Measurements from ENCODE around the gene PICALM.

Gene PICALM

DNA sequence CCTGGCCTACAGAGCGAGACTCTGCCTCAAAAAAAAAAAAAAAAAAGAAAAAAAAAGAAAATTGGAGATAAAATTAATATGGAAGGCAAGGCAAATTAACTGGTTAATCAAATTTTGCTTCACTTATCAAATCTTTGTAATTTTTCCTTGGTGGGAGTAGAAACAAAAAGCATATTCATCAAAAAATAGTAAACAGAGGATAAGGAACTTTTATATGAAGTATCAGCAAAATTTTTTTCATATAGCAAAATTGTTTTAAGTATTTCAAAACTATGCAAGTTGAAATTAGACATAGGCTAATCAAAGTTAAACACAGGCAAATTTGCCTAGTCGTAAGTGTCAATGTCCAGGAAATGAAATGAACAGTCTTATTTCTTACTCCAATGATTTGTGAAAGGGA lies 33.0 kb downstream of the PICALM start:
- H3K4me3 ChIP-seq (replicated peaks; ENCODE audit: low read depth, low read length) = no peak overlapping the region
- no peaks in the 10 kb centered on the region for H3K27me3 ChIP-seq (replicated peaks; ENCODE audit: control insufficient read depth, insufficient read depth, low read length)
- H3K36me3 ChIP-seq (ENCODE audit: control insufficient read depth, insufficient read depth, low read length) = no peaks in the 10 kb centered on the region
- no peak for DNase-seq (ENCODE audit: extremely low read depth, insufficient read length)
- TF ChIP-seq, protein P1, sequence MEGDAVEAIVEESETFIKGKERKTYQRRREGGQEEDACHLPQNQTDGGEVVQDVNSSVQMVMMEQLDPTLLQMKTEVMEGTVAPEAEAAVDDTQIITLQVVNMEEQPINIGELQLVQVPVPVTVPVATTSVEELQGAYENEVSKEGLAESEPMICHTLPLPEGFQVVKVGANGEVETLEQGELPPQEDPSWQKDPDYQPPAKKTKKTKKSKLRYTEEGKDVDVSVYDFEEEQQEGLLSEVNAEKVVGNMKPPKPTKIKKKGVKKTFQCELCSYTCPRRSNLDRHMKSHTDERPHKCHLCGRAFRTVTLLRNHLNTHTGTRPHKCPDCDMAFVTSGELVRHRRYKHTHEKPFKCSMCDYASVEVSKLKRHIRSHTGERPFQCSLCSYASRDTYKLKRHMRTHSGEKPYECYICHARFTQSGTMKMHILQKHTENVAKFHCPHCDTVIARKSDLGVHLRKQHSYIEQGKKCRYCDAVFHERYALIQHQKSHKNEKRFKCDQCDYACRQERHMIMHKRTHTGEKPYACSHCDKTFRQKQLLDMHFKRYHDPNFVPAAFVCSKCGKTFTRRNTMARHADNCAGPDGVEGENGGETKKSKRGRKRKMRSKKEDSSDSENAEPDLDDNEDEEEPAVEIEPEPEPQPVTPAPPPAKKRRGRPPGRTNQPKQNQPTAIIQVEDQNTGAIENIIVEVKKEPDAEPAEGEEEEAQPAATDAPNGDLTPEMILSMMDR (IDR thresholded peaks at IDR 0.05; ENCODE audit: insufficient read depth, low read length, poor library complexity, severe bottlenecking) = no peak

DNA sequence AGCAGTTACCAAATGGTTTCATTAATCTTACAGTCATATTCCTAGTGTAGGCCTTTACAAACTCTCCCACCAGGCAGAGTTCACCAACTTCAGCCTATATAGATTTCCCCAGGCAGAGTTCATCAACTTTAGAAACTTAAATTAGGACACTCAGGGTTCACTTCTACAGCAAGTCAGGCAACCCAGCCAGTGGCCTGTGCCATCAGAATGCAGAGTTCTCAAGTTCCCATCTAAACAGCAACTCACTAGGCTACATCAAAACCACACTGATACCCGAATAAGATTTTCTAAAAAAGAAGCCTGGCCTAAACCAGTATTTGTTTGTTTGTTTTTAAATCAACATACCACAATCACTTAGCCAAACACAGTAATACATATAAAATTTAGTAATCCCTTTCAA lies 33.7 kb downstream of the PICALM start:
- no peaks in the 10 kb centered on the region for H3K36me3 ChIP-seq (ENCODE audit: control insufficient read depth, insufficient read depth, low read length)
- TF ChIP-seq, protein P1 (IDR thresholded peaks at IDR 0.05; ENCODE audit: insufficient read depth, low read length, poor library complexity, severe bottlenecking) = no peak
- DNase-seq (ENCODE audit: extremely low read depth, insufficient read length) = no peak
- no peaks in the 10 kb centered on the region for H3K27me3 ChIP-seq (replicated peaks; ENCODE audit: control insufficient read depth, insufficient read depth, low read length)
- no peak overlapping the region for H3K4me3 ChIP-seq (replicated peaks; ENCODE audit: low read depth, low read length)

DNA sequence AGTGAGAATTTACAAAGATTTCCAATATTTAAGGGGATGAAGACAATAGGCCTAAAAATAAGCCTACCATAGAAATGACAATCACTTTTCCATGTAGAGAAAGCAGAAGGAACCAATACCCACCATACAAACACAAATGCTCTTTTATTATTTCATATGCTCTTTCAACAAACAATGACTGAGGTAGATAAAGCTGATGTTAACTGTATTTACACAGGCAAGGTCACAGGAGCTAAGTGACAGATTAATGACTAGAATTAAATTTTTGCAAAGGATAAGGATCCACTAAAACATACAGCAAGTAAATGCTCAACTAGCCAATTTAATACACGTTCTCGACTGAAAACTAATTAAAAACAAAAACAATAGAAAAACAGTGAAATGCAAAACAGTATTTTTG lies 34.2 kb downstream of the PICALM start:
- no peak overlapping the region for H3K4me3 ChIP-seq (replicated peaks; ENCODE audit: low read depth, low read length)
- no peaks in the 10 kb centered on the region for H3K27me3 ChIP-seq (replicated peaks; ENCODE audit: control insufficient read depth, insufficient read depth, low read length)
- TF ChIP-seq, protein P1 (IDR thresholded peaks at IDR 0.05; ENCODE audit: insufficient read depth, low read length, poor library complexity, severe bottlenecking) = no peak
- H3K36me3 ChIP-seq (ENCODE audit: control insufficient read depth, insufficient read depth, low read length) = no peaks in the 10 kb centered on the region
- DNase-seq (ENCODE audit: extremely low read depth, insufficient read length) = no peak

DNA sequence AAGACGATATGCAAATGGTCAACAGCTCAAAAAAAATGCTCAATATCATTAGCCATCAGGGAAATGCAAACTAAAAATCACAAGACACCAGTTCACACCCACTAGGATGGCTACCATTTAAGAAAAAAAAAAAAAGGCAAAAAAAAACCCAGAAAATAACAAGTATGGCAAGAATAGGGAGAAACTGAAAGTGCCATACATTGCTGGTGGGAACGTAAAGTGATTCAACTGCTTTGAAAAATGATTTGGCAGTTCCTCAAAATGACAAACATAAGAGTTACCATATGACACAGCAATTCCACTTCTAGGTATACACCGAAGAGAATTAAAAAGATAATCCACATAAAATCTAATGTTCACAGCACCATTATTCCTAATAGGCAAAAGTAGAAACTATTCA lies 47.5 kb downstream of the PICALM start:
- no peak for DNase-seq (ENCODE audit: extremely low read depth, insufficient read length)
- H3K36me3 ChIP-seq (ENCODE audit: control insufficient read depth, insufficient read depth, low read length) = peaks cover 4% of the 10 kb centered on the region
- no peak overlapping the region for H3K4me3 ChIP-seq (replicated peaks; ENCODE audit: low read depth, low read length)
- no peaks in the 10 kb centered on the region for H3K27me3 ChIP-seq (replicated peaks; ENCODE audit: control insufficient read depth, insufficient read depth, low read length)
- TF ChIP-seq, protein P1 (IDR thresholded peaks at IDR 0.05; ENCODE audit: insufficient read depth, low read length, poor library complexity, severe bottlenecking) = no peak

DNA sequence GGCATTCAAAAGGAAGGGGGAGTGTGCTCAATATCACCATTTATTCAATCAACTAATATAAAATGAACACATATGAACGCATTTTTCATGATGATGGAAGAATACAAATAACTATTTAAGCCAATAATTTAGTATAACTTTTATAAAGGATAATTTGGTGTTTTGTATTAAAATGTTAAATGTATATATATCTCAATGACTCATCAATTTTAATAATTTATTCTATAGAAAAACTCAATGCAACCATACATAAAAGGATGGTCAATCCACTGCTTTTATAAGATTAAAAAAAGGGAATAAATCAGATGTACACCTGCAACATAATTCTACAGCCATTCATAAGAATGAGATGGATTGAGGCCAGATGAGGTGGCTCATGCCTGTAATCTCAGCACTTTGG lies 50.6 kb downstream of the PICALM start:
- TF ChIP-seq, protein P1 (IDR thresholded peaks at IDR 0.05; ENCODE audit: insufficient read depth, low read length, poor library complexity, severe bottlenecking) = no peak
- Histone ChIP-seq H3K27me3 (replicated peaks; ENCODE audit: control insufficient read depth, insufficient read depth, low read length) (no peaks in the 10 kb centered on the region), H3K4me3 (replicated peaks; ENCODE audit: low read depth, low read length) (no peak overlapping the region), H3K36me3 (ENCODE audit: control insufficient read depth, insufficient read depth, low read length) (peaks cover 3% of the 10 kb centered on the region)
- no peak for DNase-seq (ENCODE audit: extremely low read depth, insufficient read length)

DNA sequence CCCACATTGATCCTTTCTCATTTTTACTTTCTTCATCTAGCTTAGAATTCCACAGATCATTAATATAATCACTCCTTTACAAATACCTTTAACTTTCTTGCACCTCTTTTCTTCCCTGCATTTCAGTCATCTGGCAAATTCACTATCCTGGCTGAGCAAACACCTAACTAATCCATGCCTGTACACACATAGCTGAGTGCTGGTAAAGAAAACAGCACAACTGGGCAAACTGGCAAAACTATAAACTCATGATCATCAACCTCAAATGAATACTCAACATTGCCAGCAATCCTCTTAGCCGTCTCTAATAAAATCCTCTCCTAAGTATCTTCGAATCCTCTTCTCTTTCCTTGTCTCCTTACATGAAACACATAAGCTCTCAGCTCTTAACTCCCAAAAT lies 52.4 kb downstream of the PICALM start:
- DNase-seq (ENCODE audit: extremely low read depth, insufficient read length) = no peak
- peaks cover 3% of the 10 kb centered on the region for H3K36me3 ChIP-seq (ENCODE audit: control insufficient read depth, insufficient read depth, low read length)
- H3K4me3 ChIP-seq (replicated peaks; ENCODE audit: low read depth, low read length) = no peak overlapping the region
- no peaks in the 10 kb centered on the region for H3K27me3 ChIP-seq (replicated peaks; ENCODE audit: control insufficient read depth, insufficient read depth, low read length)
- TF ChIP-seq, protein P1 (IDR thresholded peaks at IDR 0.05; ENCODE audit: insufficient read depth, low read length, poor library complexity, severe bottlenecking) = no peak
